ENCODE data around the gene CLEC16A. TPM values are rescaled to one million over a fixed set of nuclear protein-coding genes. Genes with fewer than 3 reads are reported as not detected.

Gene CLEC16A
- polyA plus RNA-seq, 3 donors: 3.4 to 12.0 (median 5.8) TPM

- WGBS (ENCODE audit: insufficient coverage): over 99% methylated on average over 6 of the region's 12 CpGs
- Histone ChIP-seq H3K4me2 (replicated peaks; ENCODE audit: extremely low read depth, low read length, poor library complexity, severe bottlenecking) (no peak overlapping the region), H2AFZ (ENCODE audit: insufficient read depth, low read depth, low read length, poor library complexity, severe bottlenecking) (no peak overlapping the region), H3K79me2 (ENCODE audit: insufficient read depth, low read length) (no peaks in the 10 kb centered on the region), H3K4me3 (replicated peaks in 1 of 3; ENCODE audit: low read depth in 2 of 3, low read length in 3 of 3) (no peak overlapping the region), H3K27ac (ENCODE audit: low read depth in 1 of 2, low read length in 2 of 2) (no peak overlapping the region), H3K9me3 (replicated peaks in 1 of 2; ENCODE audit: control insufficient read depth in 1 of 2, insufficient read depth in 1 of 2, low read length in 2 of 2) (no peaks in the 10 kb centered on the region), H3K36me3 (replicated peaks in 1 of 2; ENCODE audit: control insufficient read depth in 1 of 2, insufficient read depth in 2 of 2, low read length in 2 of 2) (peaks cover 52 to 80% of the 10 kb centered on the region in 2 donors), H3K27me3 (ENCODE audit: control insufficient read depth in 2 of 2, insufficient read depth in 2 of 2, low read length in 2 of 2) (no peaks in the 10 kb centered on the region), H4K20me1 (ENCODE audit: insufficient read depth, low read length) (peaks cover 7% of the 10 kb centered on the region), H3K4me1 (ENCODE audit: control insufficient read depth in 1 of 2, insufficient read depth in 2 of 2, low read length in 2 of 2) (peaks cover 5 to 8% of the 10 kb centered on the region in 2 donors), H3K9ac (ENCODE audit: insufficient read depth, low read length, poor library complexity, severe bottlenecking) (no peak overlapping the region)
- Mint-ChIP-seq H3K36me3 (peaks cover 55 to 83% of the 10 kb centered on the region in 2 donors), H3K9me3 (peaks cover 0 to 3% (median 0%) of the 10 kb centered on the region in 7 donors), H3K4me3 (no peak overlapping the region), H3K4me1 (peaks cover 17% of the 10 kb centered on the region), H3K27me3 (ENCODE audit: low read depth in 3 of 3) (peaks cover 0 to 4% (median 3%) of the 10 kb centered on the region in 3 donors), H3K27ac (no peak overlapping the region)
- no peak for TF ChIP-seq CTCF (IDR thresholded peaks at IDR 0.05)
- DNase-seq: no peak
- intact Hi-C loops (cut with micrococcal nuclease): loop anchor here in 1 of 2 donors (5.0 kb wide), 1 partner anchor 284 kb away; the partner anchor contains the start of gene SOCS1
Observed at GRCh38 chr16:10972819-10973464, 28.6 kb downstream of the CLEC16A start.

GRCh38 chr16:10976634-10977033 lies 32.3 kb downstream of the CLEC16A start:
- intact Hi-C loops (cut with micrococcal nuclease): no loop called here
- Histone ChIP-seq H3K79me2 (ENCODE audit: insufficient read depth, low read length) (no peaks in the 10 kb centered on the region), H4K20me1 (ENCODE audit: insufficient read depth, low read length) (peaks cover 4% of the 10 kb centered on the region), H3K4me3 (replicated peaks in 1 of 3; ENCODE audit: low read depth in 2 of 3, low read length in 3 of 3) (no peak overlapping the region), H3K27ac (ENCODE audit: low read depth in 1 of 2, low read length in 2 of 2) (no peak overlapping the region), H3K4me2 (replicated peaks; ENCODE audit: extremely low read depth, low read length, poor library complexity, severe bottlenecking) (no peak overlapping the region), H3K27me3 (ENCODE audit: control insufficient read depth in 2 of 2, insufficient read depth in 2 of 2, low read length in 2 of 2) (no peaks in the 10 kb centered on the region), H2AFZ (ENCODE audit: insufficient read depth, low read depth, low read length, poor library complexity, severe bottlenecking) (no peak overlapping the region), H3K9ac (ENCODE audit: insufficient read depth, low read length, poor library complexity, severe bottlenecking) (no peak overlapping the region), H3K4me1 (ENCODE audit: control insufficient read depth in 1 of 2, insufficient read depth in 2 of 2, low read length in 2 of 2) (no peaks in the 10 kb centered on the region), H3K9me3 (replicated peaks in 1 of 2; ENCODE audit: control insufficient read depth in 1 of 2, insufficient read depth in 1 of 2, low read length in 2 of 2) (no peaks in the 10 kb centered on the region), H3K36me3 (replicated peaks in 1 of 2; ENCODE audit: control insufficient read depth in 1 of 2, insufficient read depth in 2 of 2, low read length in 2 of 2) (peaks cover 68 to 97% of the 10 kb centered on the region in 2 donors)
- no peak for TF ChIP-seq CTCF (IDR thresholded peaks at IDR 0.05)
- H3K27ac Mint-ChIP-seq: no peak overlapping the region
- no peak overlapping the region for H3K4me3 Mint-ChIP-seq
- H3K9me3 Mint-ChIP-seq: no peaks in the 10 kb centered on the region
- H3K27me3 Mint-ChIP-seq (ENCODE audit: low read depth in 3 of 3): peaks cover 0 to 3% (median 2%) of the 10 kb centered on the region in 3 donors
- H3K4me1 Mint-ChIP-seq: no peaks in the 10 kb centered on the region
- WGBS (ENCODE audit: insufficient coverage): 100% methylated on average over 1 of the region's 3 CpGs
- DNase-seq: no peak
- peaks cover 77 to 92% of the 10 kb centered on the region in 2 donors for H3K36me3 Mint-ChIP-seq

All from CD14-positive monocyte (primary cell).